Stimulated activated CD4-positive, alpha-beta T cell treated with anti-CD3 and anti-CD28 coated beads, Interleukin-15, amount 100 ng/mL, for 48 hours (primary cell): ENCODE data around the gene SVIP.

Experiments
- DNase-seq, 2 donors: peaks; one replicate each; pipeline ENCODE4 v3.0.0-alpha.2; 2020; ENCODE audit warnings: low read depth in 2 of 2

Gene SVIP

GRCh38 chr11:22829231-22830081, at the start of gene SVIP:
Gene SVIP (minus strand): TSS chr11:22829801. CDS start chr11:22829748, 53 bp downstream.
- peak; percentile 88 to 91 for DNase-seq

- no peak for DNase-seq
These were observed 49.0 kb upstream of the SVIP start for GRCh38 chr11:22878604-22879003.

GRCh38 chr11:22878039-22878438, 48.4 kb upstream of the SVIP start:
- no peak for DNase-seq

- DNase-seq, result peak; percentile 5 to 51
These were observed 46.4 kb upstream of the SVIP start for GRCh38 chr11:22875869-22876473.

GRCh38 chr11:22869325-22869724, 39.7 kb upstream of the SVIP start:
- DNase-seq, result no peak

- DNase-seq, result no peak
These were observed 30.6 kb upstream of the SVIP start, which contains the start of gene CCDC179 for GRCh38 chr11:22860241-22860640. Gene CCDC179 (minus strand): TSS chr11:22860474. CDS start chr11:22860421, 53 bp downstream.

- DNase-seq, result no peak
These were observed 30.2 kb upstream of the SVIP start for GRCh38 chr11:22859756-22860155.

GRCh38 chr11:22851477-22851876, 21.9 kb upstream of the SVIP start:
- DNase-seq, result no peak

- no peak for DNase-seq
These were observed 17.1 kb upstream of the SVIP start for GRCh38 chr11:22846726-22847125.

- DNase-seq, result no peak
These were observed 2.9 kb upstream of the SVIP start for GRCh38 chr11:22832315-22833015.

GRCh38 chr11:22830082-22830414, 447 bp upstream of the SVIP start:
- no peak for DNase-seq

GRCh38 chr11:22828373-22828772, 1.2 kb downstream of the SVIP start:
- no peak for DNase-seq

- DNase-seq, result no peak
These were observed 7.4 kb downstream of the SVIP start for GRCh38 chr11:22822203-22822602.

GRCh38 chr11:22809893-22810292, 19.7 kb downstream of the SVIP start:
- DNase-seq, result no peak

- no peak for DNase-seq
These were observed 20.9 kb downstream of the SVIP start for GRCh38 chr11:22808571-22809197.

GRCh38 chr11:22807855-22808570, 21.6 kb downstream of the SVIP start:
- no peak for DNase-seq

GRCh38 chr11:22807391-22807790, 22.2 kb downstream of the SVIP start:
- DNase-seq, result no peak

GRCh38 chr11:22802861-22803260, 26.7 kb downstream of the SVIP start:
- DNase-seq, result no peak

- no peak for DNase-seq
These were observed 29.1 kb downstream of the SVIP start for GRCh38 chr11:22800482-22800881.

GRCh38 chr11:22798901-22799300, 30.7 kb downstream of the SVIP start:
- DNase-seq, result no peak

- DNase-seq, result no peak
These were observed 32.6 kb downstream of the SVIP start for GRCh38 chr11:22797047-22797446.

- DNase-seq, result no peak
These were observed 33.7 kb downstream of the SVIP start for GRCh38 chr11:22795914-22796313.
